ENCODE data around the gene NUBPL.

DNA sequence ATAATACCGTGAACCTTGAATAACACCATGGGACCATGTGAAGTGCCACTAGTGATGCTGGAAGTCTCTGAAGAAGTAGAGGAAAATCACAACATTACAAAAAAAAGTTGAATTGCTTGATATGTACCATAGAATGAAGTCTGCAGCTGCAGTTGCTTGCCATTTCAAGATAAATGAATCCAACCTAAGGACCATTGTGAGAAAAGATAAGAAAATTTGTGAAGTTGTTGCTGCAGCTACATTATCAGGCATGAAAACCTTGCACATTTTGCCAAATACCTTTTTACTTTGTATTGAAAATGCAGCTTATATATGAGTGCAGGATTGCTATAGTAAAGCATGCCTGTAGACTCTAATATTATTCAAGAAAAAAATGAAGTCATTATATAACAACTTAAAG lies 126.5 kb downstream of the NUBPL start:
- TF ChIP-seq FOXM1 (IDR thresholded peaks at IDR 0.05; ENCODE audit: borderline replicate concordance, low read depth), result no peak
- no peak for TF ChIP-seq TAF1 (IDR thresholded peaks at IDR 0.05; ENCODE audit: low read depth)
- no peak for TF ChIP-seq CEBPB (IDR thresholded peaks at IDR 0.05)
- no peak for TF ChIP-seq EP300 (IDR thresholded peaks at IDR 0.05; ENCODE audit: borderline replicate concordance)
- TF ChIP-seq YY1 (IDR thresholded peaks at IDR 0.05; ENCODE audit: low read depth), result no peak
